Mesenchymal stem cell (in vitro differentiated cells and primary cell): ENCODE results near the gene ATP6AP2.
"Not testable (repeated sequence)": the region's sequence is repeated elsewhere in the genome, so short reads cannot be mapped to it uniquely, and the experiment has no call there.

Source experiments
- DNase-seq: peaks from one replicate; pipeline ENCODE4 v3.0.0-alpha.2; 2013
- H2AFZ ChIP-seq: one replicate; pipeline ENCODE4 v1.6.1; 2013; ENCODE audit warnings: low read depth, mild to moderate bottlenecking, control low read depth, inconsistent platforms, low read length, moderate library complexity
- H2AK5ac ChIP-seq: 2 replicates; pipeline ENCODE4 v1.6.1; 2013; ENCODE audit warnings: low read length, moderate library complexity, mild to moderate bottlenecking, inconsistent platforms; ENCODE audit not compliant: severe bottlenecking
- H2BK120ac ChIP-seq: one replicate; pipeline ENCODE4 v1.6.1; 2013; ENCODE audit warnings: low read depth, mild to moderate bottlenecking, inconsistent platforms, low read length, moderate library complexity
- H2BK12ac ChIP-seq, 2 experiments: one replicate each; pipeline ENCODE4 v1.6.1; 2013; ENCODE audit warnings: inconsistent platforms in 2 of 2, low read length in 2 of 2, mild to moderate bottlenecking in 2 of 2, moderate library complexity in 2 of 2, control low read depth in 1 of 2
- H2BK15ac ChIP-seq: one replicate; pipeline ENCODE4 v1.6.1; 2013; ENCODE audit warnings: mild to moderate bottlenecking, low read depth, inconsistent platforms; ENCODE audit not compliant: poor library complexity, severe bottlenecking
- H2BK5ac ChIP-seq: 2 replicates; pipeline ENCODE4 v1.6.1; 2013; ENCODE audit warnings: low read depth, mild to moderate bottlenecking, low read length, control low read depth, inconsistent platforms; ENCODE audit not compliant: poor library complexity, severe bottlenecking
- H3K14ac ChIP-seq, 2 experiments: one replicate each; pipeline ENCODE4 v1.6.1; 2013; ENCODE audit warnings: inconsistent platforms in 2 of 2, low read length in 2 of 2, control low read depth in 1 of 2, mild to moderate bottlenecking in 1 of 2, moderate library complexity in 1 of 2
- H3K18ac ChIP-seq, 2 experiments: one replicate each; pipeline ENCODE4 v1.6.1; 2013; ENCODE audit warnings: inconsistent platforms in 2 of 2, low read length in 2 of 2, control low read depth in 1 of 2, low read depth in 1 of 2, mild to moderate bottlenecking in 1 of 2
- H3K23ac ChIP-seq, 2 experiments: one replicate each; pipeline ENCODE4 v1.6.1; 2013; ENCODE audit warnings: inconsistent platforms in 2 of 2, low read length in 2 of 2, mild to moderate bottlenecking in 2 of 2, moderate library complexity in 2 of 2, control low read depth in 1 of 2
- H3K27ac ChIP-seq: 2 replicates; pipeline ENCODE4 v1.5.1; 2013; ENCODE audit warnings: mild to moderate bottlenecking, moderate library complexity, low read length, control low read depth, inconsistent platforms; ENCODE audit not compliant: poor library complexity, severe bottlenecking
- H3K27me3 ChIP-seq, 2 experiments: 2 replicates each; pipeline versions ENCODE4 v1.6.1 to v1.7.0; 2013; ENCODE audit warnings: low read length in 2 of 2, mild to moderate bottlenecking in 2 of 2, moderate library complexity in 2 of 2, control low read depth in 1 of 2, inconsistent platforms in 1 of 2; ENCODE audit not compliant: control insufficient read depth in 1 of 2, insufficient read depth in 1 of 2
- H3K36me3 ChIP-seq, 2 experiments: 2 replicates each; pipeline versions ENCODE4 v1.6.1 to v1.7.0; 2013; ENCODE audit warnings: low read length in 2 of 2, control low read depth in 1 of 2, inconsistent platforms in 1 of 2, low read depth in 1 of 2, mild to moderate bottlenecking in 1 of 2; ENCODE audit not compliant: insufficient read depth in 2 of 2, control insufficient read depth in 1 of 2
- H3K4ac ChIP-seq, 2 experiments: one replicate each; pipeline ENCODE4 v1.6.1; 2013; ENCODE audit warnings: inconsistent platforms in 2 of 2, low read length in 2 of 2, mild to moderate bottlenecking in 2 of 2, moderate library complexity in 2 of 2, control low read depth in 1 of 2, low read depth in 1 of 2
- H3K4me1 ChIP-seq: 2 replicates; pipeline ENCODE4 v1.6.1; 2013; ENCODE audit warnings: low read depth, low read length, control low read depth; ENCODE audit not compliant: control insufficient read depth, insufficient read depth
- H3K4me2 ChIP-seq: 2 replicates; pipeline ENCODE4 v1.6.1; 2013; ENCODE audit warnings: low read length, mild to moderate bottlenecking, inconsistent platforms; ENCODE audit not compliant: poor library complexity, severe bottlenecking
- H3K4me3 ChIP-seq, 2 experiments: 2 replicates each; pipeline versions ENCODE4 v1.5.1 to v1.7.0; 2013; ENCODE audit warnings: low read length in 2 of 2, mild to moderate bottlenecking in 2 of 2, control low read depth in 1 of 2, low read depth in 1 of 2; ENCODE audit not compliant: insufficient read depth in 1 of 2
- H3K79me1 ChIP-seq: replicated peaks from 2 replicates; pipeline ENCODE4 v1.6.1; 2013; ENCODE audit warnings: mild to moderate bottlenecking, control low read depth, low read length, inconsistent platforms; ENCODE audit not compliant: poor library complexity, severe bottlenecking
- H3K9ac ChIP-seq: 2 replicates; pipeline ENCODE4 v1.7.0; 2013; ENCODE audit warnings: mild to moderate bottlenecking, low read length, moderate library complexity
- H3K9me3 ChIP-seq: 2 replicates; pipeline ENCODE4 v1.7.0; 2013; ENCODE audit warnings: mild to moderate bottlenecking, low read length; ENCODE audit not compliant: control insufficient read depth
- H4K8ac ChIP-seq: one replicate; pipeline ENCODE4 v1.6.1; 2013; ENCODE audit warnings: inconsistent platforms, mild to moderate bottlenecking, low read length, moderate library complexity
- H4K91ac ChIP-seq: one replicate; pipeline ENCODE4 v1.6.1; 2013; ENCODE audit warnings: mild to moderate bottlenecking, low read length, inconsistent platforms
- WGBS: methylation state at CpG from one replicate; pipeline ENCODE4 v1.1.7; 2013; ENCODE audit warnings: mixed read lengths; 5-methylcytosine and 5-hydroxymethylcytosine counted together

The ATP6AP2 gene

DNA sequence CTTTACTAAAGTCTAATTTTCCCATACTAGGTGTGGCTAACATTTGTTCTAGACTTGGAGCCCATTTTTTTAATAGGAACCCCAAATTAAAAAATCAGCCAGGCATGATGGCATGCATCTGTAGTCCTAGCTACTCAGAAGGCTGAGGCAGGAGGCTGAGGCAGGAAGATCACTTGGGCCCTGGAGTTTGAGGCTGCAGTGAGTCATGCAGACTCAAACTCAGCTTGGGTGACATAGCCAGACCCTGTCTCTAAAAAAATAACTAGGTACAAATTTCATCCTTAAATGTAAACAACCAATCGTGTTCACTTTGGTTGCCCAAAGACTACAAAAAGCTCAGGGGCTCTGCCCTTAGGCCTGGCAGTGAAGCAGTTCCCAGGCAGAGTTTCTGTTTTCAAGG lies 6.9 kb downstream of the ATP6AP2 start:
- not testable (repeated sequence) for H2AK5ac ChIP-seq, H3K9ac ChIP-seq, H3K14ac ChIP-seq, H3K27ac ChIP-seq, H2BK12ac ChIP-seq, H4K8ac ChIP-seq, H3K4me2 ChIP-seq, H2BK5ac ChIP-seq, H4K91ac ChIP-seq, DNase-seq, H3K4me1 ChIP-seq, H3K4ac ChIP-seq, H3K4me3 ChIP-seq, H3K79me1 ChIP-seq, H3K23ac ChIP-seq, H3K18ac ChIP-seq, H2BK120ac ChIP-seq, H2AFZ ChIP-seq, H3K9me3 ChIP-seq, H2BK15ac ChIP-seq
- WGBS = 44% methylated on average over 1 of the region's 1 CpG
- Histone ChIP-seq H3K36me3 (peaks cover 6 to 25% of the 10 kb centered on the region in 2 experiments), H3K27me3 (peaks cover 0 to 46% of the 10 kb centered on the region in 2 experiments)

DNA sequence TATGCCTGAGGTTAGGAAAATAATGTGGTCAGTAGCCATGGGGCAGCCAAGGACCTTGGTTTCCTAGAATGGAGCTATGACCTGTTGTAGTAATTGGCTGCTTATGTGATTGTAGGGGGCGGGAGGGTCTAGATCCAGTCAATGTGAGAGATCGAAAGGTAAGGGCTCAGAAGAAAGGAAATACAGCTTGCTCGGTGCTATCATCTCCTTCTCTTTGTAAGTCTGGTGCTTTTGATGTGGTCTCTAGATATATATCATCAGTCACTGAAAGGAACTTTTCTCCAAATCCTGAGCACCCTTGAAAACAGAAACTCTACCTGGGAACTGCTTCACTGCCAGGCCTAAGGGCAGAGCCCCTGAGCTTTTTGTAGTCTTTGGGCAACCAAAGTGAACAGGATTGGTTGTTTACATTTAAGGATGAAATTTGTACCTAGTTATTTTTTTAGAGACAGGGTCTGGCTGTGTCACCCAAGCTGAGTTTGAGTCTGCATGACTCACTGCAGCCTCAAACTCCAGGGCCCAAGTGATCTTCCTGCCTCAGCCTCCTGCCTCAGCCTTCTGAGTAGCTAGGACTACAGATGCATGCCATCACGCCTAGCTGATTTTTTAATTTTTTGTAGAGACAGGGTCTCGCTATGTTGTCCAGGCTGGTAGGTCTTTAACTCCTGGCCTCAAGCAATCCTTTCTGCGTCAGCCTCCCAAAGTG lies 9.0 kb downstream of the ATP6AP2 start:
- H2AFZ ChIP-seq, H2BK5ac ChIP-seq, H4K91ac ChIP-seq, H3K27ac ChIP-seq, H2AK5ac ChIP-seq, H2BK12ac ChIP-seq, H2BK120ac ChIP-seq, H3K4me3 ChIP-seq, H3K23ac ChIP-seq, H3K4me1 ChIP-seq, H3K9ac ChIP-seq, H3K14ac ChIP-seq, H4K8ac ChIP-seq, H3K4me2 ChIP-seq, DNase-seq, H3K4ac ChIP-seq, H3K9me3 ChIP-seq, H3K18ac ChIP-seq, H3K79me1 ChIP-seq, H2BK15ac ChIP-seq: not testable (repeated sequence)
- H3K27me3 ChIP-seq = peaks cover 0 to 34% of the 10 kb centered on the region in 2 experiments
- no CpG with 5 or more reads among the region's 6 CpGs for WGBS
- peaks cover 6 to 42% of the 10 kb centered on the region in 2 experiments for H3K36me3 ChIP-seq

DNA sequence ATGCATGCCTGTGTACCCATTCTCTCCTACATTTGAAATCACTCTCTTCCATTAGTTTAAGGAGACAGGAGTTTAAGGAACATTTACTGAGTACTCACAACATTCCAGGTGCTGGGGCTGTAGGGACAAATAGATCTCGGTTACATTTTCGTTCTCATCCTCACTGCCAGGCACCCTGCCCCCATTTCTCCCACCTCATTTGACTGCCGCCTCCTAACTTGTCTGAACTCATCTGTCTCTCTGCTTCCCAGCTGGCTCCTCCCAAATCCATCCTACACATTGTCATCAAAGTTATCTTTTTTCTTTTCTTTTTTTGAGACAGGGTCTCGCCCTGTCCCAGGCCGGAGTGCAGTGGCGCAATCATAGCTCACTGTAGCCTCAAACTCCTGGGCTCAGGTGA lies 22.7 kb downstream of the ATP6AP2 start:
- H2AFZ ChIP-seq = no peak overlapping the region
- WGBS = 99% methylated on average over 6 of the region's 6 CpGs
- H2BK120ac ChIP-seq = no peak overlapping the region
- H2BK15ac ChIP-seq = no peak overlapping the region
- no peak overlapping the region for H3K9ac ChIP-seq
- H3K79me1 ChIP-seq = no peaks in the 10 kb centered on the region
- peaks cover 0 to 38% of the 10 kb centered on the region in 2 experiments for H3K27me3 ChIP-seq
- no peak overlapping the region for H3K18ac ChIP-seq
- peaks cover 4 to 44% of the 10 kb centered on the region in 2 experiments for H3K36me3 ChIP-seq
- no peak overlapping the region for H2BK5ac ChIP-seq
- no peak overlapping the region for H3K4ac ChIP-seq
- no peak overlapping the region for H3K14ac ChIP-seq
- DNase-seq = no peak
- H3K23ac ChIP-seq = no peak overlapping the region
- no peak overlapping the region for H2BK12ac ChIP-seq
- no peak overlapping the region for H2AK5ac ChIP-seq
- H4K8ac ChIP-seq = no peak overlapping the region
- H3K4me2 ChIP-seq = no peak overlapping the region
- H3K4me3 ChIP-seq = no peak overlapping the region
- H3K4me1 ChIP-seq = no peaks in the 10 kb centered on the region
- H4K91ac ChIP-seq = no peak overlapping the region
- no peaks in the 10 kb centered on the region for H3K9me3 ChIP-seq
- H3K27ac ChIP-seq = no peak overlapping the region

DNA sequence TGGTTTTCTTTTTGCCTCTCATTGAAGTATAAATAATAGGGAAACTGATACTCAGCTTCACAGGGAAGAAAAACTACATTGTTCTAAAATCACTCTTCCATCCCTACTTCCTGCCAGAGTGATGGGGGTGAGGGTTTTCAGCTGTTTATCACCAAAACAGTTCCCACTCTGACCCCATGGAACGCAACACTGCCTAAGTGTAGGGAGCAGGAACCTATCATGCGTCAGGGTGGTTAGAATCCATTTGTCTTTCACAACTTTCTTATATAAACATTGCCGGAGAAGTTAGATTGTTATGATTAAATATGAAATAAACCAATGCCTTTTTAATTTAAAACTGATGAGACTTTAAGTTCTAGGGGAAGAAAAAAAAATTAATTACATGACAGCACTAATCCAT lies 26.6 kb downstream of the ATP6AP2 start:
- Histone ChIP-seq H2BK5ac (no peak overlapping the region), H3K27me3 (peaks cover 0 to 35% of the 10 kb centered on the region in 2 experiments), H3K4me3 (no peak overlapping the region), H2AFZ (no peak overlapping the region), H4K91ac (no peak overlapping the region), H2BK15ac (no peak overlapping the region), H3K27ac (no peak overlapping the region), H2BK120ac (no peak overlapping the region), H3K36me3 (peaks cover 4 to 13% of the 10 kb centered on the region in 2 experiments), H3K79me1 (no peaks in the 10 kb centered on the region), H3K18ac (no peak overlapping the region), H3K4ac (no peak overlapping the region), H2BK12ac (no peak overlapping the region), H3K4me1 (no peaks in the 10 kb centered on the region), H4K8ac (no peak overlapping the region), H3K14ac (no peak overlapping the region), H2AK5ac (no peak overlapping the region), H3K9me3 (no peaks in the 10 kb centered on the region), H3K23ac (no peak overlapping the region), H3K9ac (no peak overlapping the region), H3K4me2 (no peak overlapping the region)
- no CpG with 5 or more reads among the region's 3 CpGs for WGBS
- DNase-seq = no peak
